Neural cell (in vitro differentiated cells): ENCODE results near the gene ABAT. TPM values are rescaled to one million over a fixed set of nuclear protein-coding genes. Genes with fewer than 3 reads are reported as not detected.

Experiments
- H2AFZ ChIP-seq: fragments of 200-600, 300-800 bp; sonication (generic), shearing (Covaris generic); 2 replicates; pipeline ENCODE4 v1.6.0; 2014; ENCODE audit warnings: low read depth, mild to moderate bottlenecking, antibody characterized with exemption, low read length, moderate library complexity
- H3F3A ChIP-seq: fragments of 200-600 bp; shearing (Covaris generic); 2 replicates; pipeline ENCODE4 v1.6.1; 2016; ENCODE audit warnings: mild to moderate bottlenecking, moderate library complexity, mixed read lengths, antibody characterized with exemption, low read length; ENCODE audit not compliant: insufficient read depth, poor library complexity, severe bottlenecking
- H3K27ac ChIP-seq: fragments of 200-600, 300-800 bp; sonication (generic), shearing (Covaris generic); 2 replicates; pipeline ENCODE4 v1.5.1; 2014; ENCODE audit warnings: mild to moderate bottlenecking, low read length, moderate library complexity
- H3K27me3 ChIP-seq: fragments of 300-800, 200-600 bp; sonication (generic), shearing (Covaris generic); 2 replicates; pipeline ENCODE4 v1.6.0; 2014; ENCODE audit warnings: mild to moderate bottlenecking, low read depth, low read length, moderate library complexity; ENCODE audit not compliant: insufficient read depth
- H3K36me3 ChIP-seq: fragments of 300-800, 200-600 bp; sonication (generic), shearing (Covaris generic); 2 replicates; pipeline ENCODE4 v1.5.1; 2014; ENCODE audit warnings: mild to moderate bottlenecking, antibody characterized with exemption, low read length, moderate library complexity; ENCODE audit not compliant: insufficient read depth
- H3K4me2 ChIP-seq: fragments of 300-800, 200-600 bp; sonication (generic), shearing (Covaris generic); 2 replicates; pipeline ENCODE4 v1.6.0; 2014; ENCODE audit warnings: mild to moderate bottlenecking, low read length
- H3K4me3 ChIP-seq: fragments of 300-800, 200-600 bp; sonication (generic), shearing (Covaris generic); 2 replicates; pipeline ENCODE4 v1.5.1; 2014; ENCODE audit warnings: mild to moderate bottlenecking, low read length, moderate library complexity
- H3K79me2 ChIP-seq: fragments of 200-600 bp; shearing (Covaris generic); replicated peaks from 2 replicates; pipeline ENCODE4 v1.6.0; 2014; ENCODE audit warnings: mild to moderate bottlenecking, low read length, moderate library complexity; ENCODE audit not compliant: insufficient read depth
- H3K9ac ChIP-seq: fragments of 300-800, 200-600 bp; sonication (generic), shearing (Covaris generic); 2 replicates; pipeline ENCODE4 v1.6.1; 2016; ENCODE audit warnings: mild to moderate bottlenecking, low read length, mixed read lengths
- H3K9me2 ChIP-seq: fragments of 200-600 bp; shearing (Covaris generic); 2 replicates; pipeline ENCODE4 v1.6.1; 2016; ENCODE audit warnings: mild to moderate bottlenecking, low read length, mixed read lengths; ENCODE audit not compliant: insufficient read depth
- H3K9me3 ChIP-seq: fragments of 200-600, 300-800 bp; sonication (generic), shearing (Covaris generic); 2 replicates; pipeline ENCODE4 v1.6.1; 2016; ENCODE audit warnings: mild to moderate bottlenecking, mixed run types, low read length, moderate library complexity, mixed read lengths
- H4K20me1 ChIP-seq: fragments of 200-600 bp; shearing (Covaris generic); 2 replicates; pipeline ENCODE4 v1.6.1; 2016; ENCODE audit warnings: mild to moderate bottlenecking, mixed run types; ENCODE audit not compliant: insufficient read depth
- CTCF ChIP-seq: fragments of 450-650 bp; IDR thresholded peaks from 2 replicates; pipeline ENCODE4 v1.5.1; 2014; ENCODE audit warnings: antibody characterized with exemption, mild to moderate bottlenecking, moderate library complexity; ENCODE audit not compliant: poor library complexity, severe bottlenecking
- EP300 ChIP-seq: fragments of 450-650 bp; conservative IDR thresholded peaks from 2 replicates; pipeline ENCODE4 v1.6.1; 2014; ENCODE audit warnings: antibody characterized with exemption, mild to moderate bottlenecking, moderate library complexity; ENCODE audit not compliant: poor library complexity, severe bottlenecking
- EZH2 ChIP-seq: fragments of 200-600, 300-800 bp; shearing (Covaris generic), sonication (generic); IDR thresholded peaks from 2 replicates; pipeline ENCODE4 v1.6.1; 2014; ENCODE audit warnings: antibody characterized with exemption, low read length, borderline replicate concordance, mild to moderate bottlenecking; ENCODE audit not compliant: insufficient read depth, poor library complexity, severe bottlenecking
- MXI1 ChIP-seq: fragments of 450-650 bp; conservative IDR thresholded peaks from 2 replicates; pipeline ENCODE4 v1.6.1; 2014; ENCODE audit warnings: antibody characterized with exemption, mild to moderate bottlenecking; ENCODE audit not compliant: poor library complexity, severe bottlenecking
- POLR2AphosphoS5 ChIP-seq: IDR thresholded peaks from 2 replicates; pipeline ENCODE4 v1.6.1; 2012
- RAD21 ChIP-seq: fragments of 450-650 bp; conservative IDR thresholded peaks from 2 replicates; pipeline ENCODE4 v1.6.1; 2014; ENCODE audit warnings: antibody characterized with exemption, mild to moderate bottlenecking, moderate library complexity
- REST ChIP-seq: IDR thresholded peaks from 2 replicates; pipeline ENCODE4 v1.6.1; 2012; ENCODE audit warnings: borderline replicate concordance
- SMC3 ChIP-seq: fragments of 450-650 bp; conservative IDR thresholded peaks from 2 replicates; pipeline ENCODE4 v1.6.1; 2014; ENCODE audit warnings: antibody characterized with exemption, mild to moderate bottlenecking, moderate library complexity; ENCODE audit not compliant: poor library complexity
- TAF1 ChIP-seq: IDR thresholded peaks from 2 replicates; pipeline ENCODE4 v1.6.1; 2012; ENCODE audit warnings: low read depth
- polyA plus RNA-seq: library from polyadenylated mRNA; depleted of rRNA; stranded (reverse); fragments of >200 nt; gene quantifications from 2 replicates; pipeline ENCODE4 v1.2.3, GENCODE V29; 2014

Gene ABAT
- polyA plus RNA-seq, 1 donor from 2014 or later = 125 TPM

DNA sequence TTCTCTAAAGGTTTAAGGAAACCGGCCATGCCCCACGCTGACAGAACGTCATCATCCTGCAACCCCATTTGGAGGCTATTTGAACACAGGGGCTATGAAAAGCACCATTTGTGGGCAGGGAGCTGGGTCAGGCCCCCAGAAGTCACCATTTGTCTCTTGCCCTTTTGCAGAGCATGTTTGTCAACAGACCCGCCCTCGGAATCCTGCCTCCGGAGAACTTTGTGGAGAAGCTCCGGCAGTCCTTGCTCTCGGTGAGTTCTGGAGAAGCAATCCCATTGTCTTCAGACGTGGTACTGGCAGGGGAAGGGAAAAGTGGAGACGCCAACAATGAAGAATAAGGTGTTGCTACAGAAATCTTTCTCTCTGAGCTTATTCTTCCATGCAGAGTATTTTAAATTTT is 89.5 kb downstream of the ABAT start:
- H3K27ac ChIP-seq = no peak overlapping the region
- H3K4me3 ChIP-seq = no peak overlapping the region
- H3K36me3 ChIP-seq = no peaks in the 10 kb centered on the region
- no peak for TF ChIP-seq EZH2
- no peak for TF ChIP-seq RAD21
- TF ChIP-seq CTCF = no peak
- TF ChIP-seq MXI1 = no peak
- no peak for TF ChIP-seq SMC3
- TF ChIP-seq POLR2AphosphoS5 = no peak
- H3K9me3 ChIP-seq = no peaks in the 10 kb centered on the region
- H4K20me1 ChIP-seq = no peaks in the 10 kb centered on the region
- H3K9me2 ChIP-seq = no peaks in the 10 kb centered on the region
- no peaks in the 10 kb centered on the region for H3K27me3 ChIP-seq
- no peaks in the 10 kb centered on the region for H3K79me2 ChIP-seq
- H3F3A ChIP-seq = no peaks in the 10 kb centered on the region
- H2AFZ ChIP-seq = no peak overlapping the region
- H3K4me2 ChIP-seq = no peak overlapping the region
- H3K9ac ChIP-seq = no peak overlapping the region

- no peaks in the 10 kb centered on the region for H3K27me3 ChIP-seq
- no peaks in the 10 kb centered on the region for H3K79me2 ChIP-seq
- H3K36me3 ChIP-seq = no peaks in the 10 kb centered on the region
- no peak overlapping the region for H3K9ac ChIP-seq
- no peaks in the 10 kb centered on the region for H3K9me3 ChIP-seq
- H3F3A ChIP-seq = no peaks in the 10 kb centered on the region
- H3K4me3 ChIP-seq = no peak overlapping the region
- H3K27ac ChIP-seq = no peak overlapping the region
- no peak overlapping the region for H3K4me2 ChIP-seq
- no peak overlapping the region for H2AFZ ChIP-seq
- no peak for TF ChIP-seq POLR2AphosphoS5
- H3K9me2 ChIP-seq = no peaks in the 10 kb centered on the region
- H4K20me1 ChIP-seq = no peaks in the 10 kb centered on the region
Measured at GRCh38 chr16:8764525-8765250, 90.3 kb downstream of the ABAT start.

GRCh38 chr16:8767176-8767575 is 92.8 kb downstream of the ABAT start:
- no peak overlapping the region for H3K9ac ChIP-seq
- H3K27me3 ChIP-seq = no peaks in the 10 kb centered on the region
- no peak overlapping the region for H3K27ac ChIP-seq
- H3K4me3 ChIP-seq = no peak overlapping the region
- H3K4me2 ChIP-seq = no peak overlapping the region
- TF ChIP-seq CTCF (no peak), TAF1 (no peak), POLR2AphosphoS5 (no peak), SMC3 (no peak), EP300 (no peak), MXI1 (no peak), RAD21 (no peak), EZH2 (no peak), REST (no peak)
- no peaks in the 10 kb centered on the region for H4K20me1 ChIP-seq
- no peaks in the 10 kb centered on the region for H3K9me3 ChIP-seq
- H3K79me2 ChIP-seq = no peaks in the 10 kb centered on the region
- H3F3A ChIP-seq = no peaks in the 10 kb centered on the region
- no peaks in the 10 kb centered on the region for H3K36me3 ChIP-seq
- no peaks in the 10 kb centered on the region for H3K9me2 ChIP-seq
- H2AFZ ChIP-seq = no peak overlapping the region
